GM10266 (cell line): Measurements from ENCODE around the gene RAB25.

ENCODE experiments used
- DNase-seq: peaks from one replicate; pipeline ENCODE4 v3.0.0; 2012; ENCODE audit errors: extremely low spot score
- TF ChIP-seq, protein P1 (sequence below): IDR thresholded peaks from 2 replicates; pipeline ENCODE4 v1.5.1; 2012; ENCODE audit warnings: mild to moderate bottlenecking, low read depth; ENCODE audit not compliant: control insufficient read depth, insufficient read depth; ENCODE audit errors: missing control alignments

Gene RAB25

DNA sequence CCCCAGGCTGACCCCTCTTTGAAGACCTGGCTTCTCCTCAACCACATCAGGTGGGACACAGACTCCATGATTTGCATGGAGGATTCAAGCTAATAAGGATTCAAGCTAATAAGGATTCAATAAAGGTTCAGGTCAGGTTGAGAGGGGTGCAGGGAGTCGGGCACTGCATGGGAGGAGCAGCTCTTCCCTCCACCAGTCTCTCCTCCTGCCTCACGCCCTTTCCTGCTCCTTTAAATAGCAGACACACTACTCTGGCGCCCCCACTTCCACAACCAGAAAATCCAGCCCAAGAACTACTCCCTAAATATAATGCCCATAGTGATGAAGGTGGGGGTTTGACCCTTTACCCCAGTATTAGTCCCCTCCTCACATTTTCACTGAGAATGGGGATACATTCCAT, 14.2 kb downstream of the RAB25 start:
- TF ChIP-seq, protein P1, sequence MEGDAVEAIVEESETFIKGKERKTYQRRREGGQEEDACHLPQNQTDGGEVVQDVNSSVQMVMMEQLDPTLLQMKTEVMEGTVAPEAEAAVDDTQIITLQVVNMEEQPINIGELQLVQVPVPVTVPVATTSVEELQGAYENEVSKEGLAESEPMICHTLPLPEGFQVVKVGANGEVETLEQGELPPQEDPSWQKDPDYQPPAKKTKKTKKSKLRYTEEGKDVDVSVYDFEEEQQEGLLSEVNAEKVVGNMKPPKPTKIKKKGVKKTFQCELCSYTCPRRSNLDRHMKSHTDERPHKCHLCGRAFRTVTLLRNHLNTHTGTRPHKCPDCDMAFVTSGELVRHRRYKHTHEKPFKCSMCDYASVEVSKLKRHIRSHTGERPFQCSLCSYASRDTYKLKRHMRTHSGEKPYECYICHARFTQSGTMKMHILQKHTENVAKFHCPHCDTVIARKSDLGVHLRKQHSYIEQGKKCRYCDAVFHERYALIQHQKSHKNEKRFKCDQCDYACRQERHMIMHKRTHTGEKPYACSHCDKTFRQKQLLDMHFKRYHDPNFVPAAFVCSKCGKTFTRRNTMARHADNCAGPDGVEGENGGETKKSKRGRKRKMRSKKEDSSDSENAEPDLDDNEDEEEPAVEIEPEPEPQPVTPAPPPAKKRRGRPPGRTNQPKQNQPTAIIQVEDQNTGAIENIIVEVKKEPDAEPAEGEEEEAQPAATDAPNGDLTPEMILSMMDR: no peak
- DNase-seq: no peak

DNA sequence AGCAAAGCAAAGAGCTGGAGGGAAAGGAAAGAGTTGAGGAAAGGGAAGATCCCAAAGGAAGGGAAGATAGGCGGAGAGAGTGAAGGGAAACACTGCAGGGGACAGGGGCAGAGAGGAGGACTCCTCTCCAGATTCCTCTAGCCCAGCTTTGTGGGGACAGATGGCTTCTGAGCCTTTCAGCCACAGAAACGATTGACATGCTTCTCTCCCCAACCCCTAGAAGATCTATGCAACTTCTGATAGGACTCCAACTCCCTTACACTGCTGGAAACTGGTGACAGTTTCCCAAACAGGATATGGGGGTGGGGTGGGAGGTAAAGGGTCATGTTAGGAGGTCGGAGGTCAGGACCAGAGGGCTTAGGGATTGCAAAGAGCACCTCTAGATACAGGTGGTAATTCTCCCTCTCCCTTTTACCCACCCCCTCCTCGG, 14.8 kb downstream of the RAB25 start:
- no peak for DNase-seq
- TF ChIP-seq, protein P1: no peak

DNA sequence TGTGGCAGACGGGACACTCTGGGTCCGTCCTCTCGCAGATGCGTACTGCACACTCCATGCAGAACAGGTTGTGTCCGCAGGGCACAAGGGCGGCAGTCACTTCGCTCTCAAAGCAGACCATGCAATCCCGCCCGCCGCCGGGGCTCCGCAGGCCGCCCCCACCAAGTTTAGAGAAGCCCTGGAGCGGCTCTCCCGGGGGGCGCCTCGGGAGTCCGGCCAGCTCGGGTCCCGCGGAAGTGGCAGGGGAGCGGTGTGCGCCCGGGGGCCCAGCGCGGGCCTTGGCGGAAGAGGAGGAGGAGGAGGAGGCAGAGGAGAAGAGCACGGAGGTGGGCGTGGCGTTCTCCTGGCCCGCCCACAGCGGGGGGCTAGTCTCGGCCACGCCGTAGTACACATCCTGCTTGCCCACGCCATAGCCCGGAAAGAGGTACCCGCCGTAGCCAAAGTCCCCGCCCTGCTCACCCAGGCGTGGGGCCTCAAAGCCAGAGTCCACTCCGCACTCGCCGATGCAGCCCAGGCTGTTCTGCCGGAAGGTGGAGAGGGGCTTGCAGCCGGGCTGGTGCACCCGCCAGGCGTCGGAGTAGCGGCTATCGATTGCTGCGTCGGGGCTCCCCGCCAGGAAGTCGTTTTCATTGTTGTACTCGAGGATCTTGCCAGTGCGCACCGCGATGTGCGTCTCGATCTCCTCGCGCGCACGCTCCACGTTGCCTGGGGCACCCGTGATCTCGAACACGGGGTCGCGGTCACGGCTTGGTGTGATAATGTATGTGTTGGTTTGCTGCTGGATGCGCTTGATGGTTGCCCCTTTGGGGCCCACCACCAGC, 15.9 kb downstream of the RAB25 start:
- peak; percentile 87 for DNase-seq
- TF ChIP-seq, protein P1: no peak

DNA sequence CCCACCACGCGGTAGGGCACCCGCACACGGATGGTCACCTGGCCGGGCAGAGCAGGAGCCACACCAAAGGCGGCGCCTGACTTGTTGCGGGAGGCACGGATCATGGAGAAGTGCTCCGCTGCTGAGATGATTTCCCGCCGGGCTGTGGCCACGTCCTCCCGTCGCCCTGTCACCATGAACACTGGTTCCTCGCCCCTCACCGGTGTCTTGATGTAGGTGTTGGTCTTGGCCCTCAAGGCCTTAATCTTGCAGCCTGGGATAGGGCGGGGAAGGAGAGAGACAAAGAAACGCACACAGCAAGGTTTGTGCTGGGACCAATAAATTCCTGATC, 16.4 kb downstream of the RAB25 start:
- no peak for DNase-seq
- TF ChIP-seq, protein P1: no peak

DNA sequence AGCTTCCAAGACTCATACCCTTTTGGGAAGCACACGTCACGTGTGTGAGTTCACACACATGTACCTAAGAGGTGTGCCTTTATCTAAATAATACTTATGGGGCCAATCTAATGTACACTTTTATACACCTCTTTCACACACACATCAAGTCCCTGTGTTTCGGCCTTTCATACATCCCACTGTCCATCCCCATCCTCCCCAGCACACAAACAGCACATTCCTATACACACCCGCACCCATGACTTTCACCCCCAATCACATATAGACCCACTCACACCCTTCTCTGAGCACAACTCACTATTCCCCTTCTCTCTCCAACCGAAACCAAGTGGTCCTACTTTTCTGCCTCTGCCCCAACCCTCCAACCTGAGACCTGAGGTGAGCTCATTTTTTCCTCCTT, 17.8 kb downstream of the RAB25 start:
- TF ChIP-seq, protein P1: no peak
- DNase-seq: no peak

DNA sequence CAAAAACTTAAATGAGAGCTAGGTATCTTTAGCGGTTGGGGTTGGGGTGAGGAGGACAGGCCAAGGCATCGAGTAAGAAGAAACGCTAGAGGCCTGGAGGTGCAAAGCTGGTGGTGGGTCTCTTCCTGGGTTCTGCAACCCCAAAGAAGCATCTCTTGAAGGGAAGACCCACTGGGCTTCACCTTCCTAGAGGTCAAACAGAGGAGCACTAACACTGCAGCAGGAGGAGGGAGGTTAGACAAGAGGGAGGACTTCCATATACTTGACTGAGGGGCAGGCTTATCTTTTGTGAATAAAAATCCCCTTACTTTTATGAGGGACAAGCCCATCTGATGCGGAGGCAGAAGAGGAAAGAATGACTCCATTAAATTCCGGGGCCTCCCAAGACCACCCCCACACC, 18.8 kb downstream of the RAB25 start:
- TF ChIP-seq, protein P1: no peak

DNA sequence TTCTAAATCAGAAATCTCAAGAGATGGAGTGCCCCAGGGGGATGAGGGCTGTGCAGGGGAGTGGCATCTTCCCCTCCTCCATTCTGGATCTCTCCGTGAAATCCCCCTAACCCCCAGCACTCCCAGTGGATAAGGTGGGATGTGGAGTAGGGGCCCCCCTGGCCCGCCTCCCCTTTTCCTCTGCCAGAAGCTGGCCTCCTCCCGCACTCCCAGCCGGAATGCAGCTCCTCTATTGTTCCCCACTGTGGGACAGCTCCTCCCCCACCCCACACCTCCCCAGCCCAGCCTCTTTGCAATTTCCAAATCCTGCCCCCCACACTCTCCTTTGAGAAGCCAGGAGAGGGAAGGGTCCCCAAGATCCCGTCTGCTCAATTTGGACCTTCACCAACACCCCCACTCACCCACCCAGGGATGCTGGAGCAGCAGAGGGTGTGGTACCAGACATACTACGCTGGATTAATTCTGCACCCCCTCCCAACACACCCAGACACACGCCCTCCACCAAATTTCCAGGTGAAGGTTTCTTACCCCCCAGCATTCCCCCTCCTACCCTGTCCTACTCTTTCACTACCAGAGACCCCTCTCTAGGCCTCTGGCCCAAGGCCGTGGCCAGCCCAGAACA, 19.4 kb downstream of the RAB25 start:
- DNase-seq: no peak
- TF ChIP-seq, protein P1: no peak

More for the DNA sequence above, 18.8 kb downstream of the RAB25 start:
- no peak for DNase-seq
